CD4-positive, alpha-beta T cell (primary cell): ENCODE results near the gene FAM228A. TPM values are rescaled to one million over a fixed set of nuclear protein-coding genes. Genes with fewer than 3 reads are reported as not detected.

ENCODE experiments used
- ATAC-seq: fragments of 200-7000 bp; cut with Tn5 transposase; one replicate; pipeline ENCODE4 v1.10.0; 2022; ENCODE audit warnings: mild to moderate bottlenecking; ENCODE audit not compliant: poor library complexity
- CTCF ChIA-PET: fragments of 350-600 bp; sonication (Branson Sonifier 250); formaldehyde crosslinking; loops from one replicate; lab custom pipeline; 2021; ENCODE audit warnings: antibody characterized with exemption, inconsistent platforms; lab: Charles Lee
- POLR2A ChIA-PET: fragments of 350-600 bp; sonication (Branson Sonifier 250); formaldehyde crosslinking; loops from one replicate; lab custom pipeline; 2021; ENCODE audit warnings: antibody characterized with exemption, inconsistent platforms; lab: Charles Lee
- DNase-seq, 14 experiments: peaks; one replicate each; pipeline ENCODE4 v3.0.0-alpha.2; 2013 to 2020; ENCODE audit warnings: mixed read lengths in 2 of 14
- H3K27ac ChIP-seq, 2 donors: one replicate each; pipeline versions ENCODE4 v1.5.1 to v1.7.0; 2013; ENCODE audit warnings: low read length in 2 of 2, low read depth in 1 of 2, mild to moderate bottlenecking in 1 of 2
- H3K27me3 ChIP-seq, 2 experiments: 1 replicate in 1 of 2; 2 replicates in 1 of 2; pipeline versions ENCODE4 v1.6.1 to v1.7.0; 2013; ENCODE audit warnings: low read length in 2 of 2, control low read depth in 1 of 2, mild to moderate bottlenecking in 1 of 2, moderate library complexity in 1 of 2; ENCODE audit not compliant: insufficient read depth in 2 of 2, control insufficient read depth in 1 of 2
- H3K36me3 ChIP-seq: one replicate; pipeline ENCODE4 v1.6.1; 2013; ENCODE audit warnings: low read length, control low read depth; ENCODE audit not compliant: insufficient read depth
- H3K4me1 ChIP-seq: one replicate; pipeline ENCODE4 v1.6.1; 2013; ENCODE audit warnings: low read length, control low read depth; ENCODE audit not compliant: insufficient read depth
- H3K4me3 ChIP-seq: one replicate; pipeline ENCODE4 v1.5.1; 2013; ENCODE audit warnings: mild to moderate bottlenecking, low read length, moderate library complexity
- H3K9me3 ChIP-seq, 2 experiments: 1 replicate in 1 of 2; 2 replicates in 1 of 2; pipeline versions ENCODE4 v1.6.1 to v1.7.0; 2013; ENCODE audit warnings: low read length in 2 of 2, mild to moderate bottlenecking in 2 of 2, control low read depth in 1 of 2, moderate library complexity in 1 of 2; ENCODE audit not compliant: control insufficient read depth in 1 of 2, insufficient read depth in 1 of 2
- H3K27ac Mint-ChIP-seq: one replicate; pipeline ENCODE4 v1.8.0; 2020; ENCODE audit warnings: mixed read lengths
- H3K27me3 Mint-ChIP-seq: one replicate; pipeline ENCODE4 v1.8.0; 2021; ENCODE audit warnings: mixed read lengths
- H3K36me3 Mint-ChIP-seq: one replicate; pipeline ENCODE4 v1.8.0; 2021; ENCODE audit warnings: low read depth, mixed read lengths
- H3K4me1 Mint-ChIP-seq: one replicate; pipeline ENCODE4 v1.8.0; 2021; ENCODE audit warnings: low read depth, mixed read lengths
- H3K4me3 Mint-ChIP-seq: one replicate; pipeline ENCODE4 v1.8.0; 2020; ENCODE audit warnings: mild to moderate bottlenecking, mixed read lengths
- H3K9me3 Mint-ChIP-seq: one replicate; pipeline ENCODE4 v1.8.0; 2020; ENCODE audit warnings: mixed read lengths
- CTCF ChIP-seq: fragments of 200-600 bp; IDR thresholded peaks from one replicate; pipeline ENCODE4 v1.8.0; 2022; ENCODE audit warnings: antibody characterized with exemption, mild to moderate bottlenecking
- intact Hi-C, 2 experiments: fragments of 100-400 bp; cut with DNase I in 1 of 2; cut with micrococcal nuclease in 1 of 2; formaldehyde crosslinking; loops; one replicate each; pipeline versions ENCODE4 v1.15.1 to v1.9.0; 2023 to 2025; cut with DNase I, micrococcal nuclease
- total RNA-seq, 174 experiments: library from RNA in 2 of 174; stranded (reverse) in 2 of 174; gene quantifications; one replicate each; pipeline ENCODE4 v1.2.3 and lab custom pipeline; 2021 to 2026

The FAM228A gene
- total RNA-seq, 2 experiments from 2014 or later = 0.20 to 0.22 TPM

- H3K4me1 ChIP-seq = no peaks in the 10 kb centered on the region
- Mint-ChIP-seq H3K4me3 (no peak overlapping the region), H3K4me1 (no peaks in the 10 kb centered on the region), H3K9me3 (peaks cover 14% of the 10 kb centered on the region), H3K36me3 (peaks cover 55% of the 10 kb centered on the region), H3K27ac (no peak overlapping the region), H3K27me3 (no peaks in the 10 kb centered on the region)
- ATAC-seq (no peak), DNase-seq (no peak)
- TF ChIP-seq CTCF = no peak
- H3K36me3 ChIP-seq = no peaks in the 10 kb centered on the region
- no peak overlapping the region for H3K27ac ChIP-seq
- H3K27me3 ChIP-seq = no peaks in the 10 kb centered on the region
- intact Hi-C loops = no loop called here
- H3K9me3 ChIP-seq = peaks cover 9 to 13% of the 10 kb centered on the region in 2 experiments
- no peak overlapping the region for H3K4me3 ChIP-seq
- CTCF ChIA-PET = no interaction called here
- POLR2A ChIA-PET = no interaction called here
These were observed 27.5 kb upstream of the FAM228A start for GRCh38 chr2:24147364-24147763.

- peaks cover 0 to 8% of the 10 kb centered on the region in 2 experiments for H3K9me3 ChIP-seq
- POLR2A ChIA-PET = no interaction called here
- no peak overlapping the region for H3K4me3 ChIP-seq
- DNase-seq (no peak), ATAC-seq (no peak)
- no peaks in the 10 kb centered on the region for H3K4me1 Mint-ChIP-seq
- H3K27me3 ChIP-seq = no peaks in the 10 kb centered on the region
- H3K36me3 Mint-ChIP-seq = peaks cover 49% of the 10 kb centered on the region
- no peaks in the 10 kb centered on the region for H3K27me3 Mint-ChIP-seq
- intact Hi-C loops = no loop called here
- no peaks in the 10 kb centered on the region for H3K4me1 ChIP-seq
- H3K4me3 Mint-ChIP-seq = no peak overlapping the region
- H3K9me3 Mint-ChIP-seq = peaks cover 6% of the 10 kb centered on the region
- CTCF ChIA-PET = no interaction called here
- H3K27ac Mint-ChIP-seq = no peak overlapping the region
- TF ChIP-seq CTCF = no peak
- no peak overlapping the region for H3K27ac ChIP-seq
- no peaks in the 10 kb centered on the region for H3K36me3 ChIP-seq
These were observed 22.2 kb upstream of the FAM228A start for GRCh38 chr2:24152413-24153197.

GRCh38 chr2:24153478-24153877, 21.4 kb upstream of the FAM228A start:
- Histone ChIP-seq H3K4me1 (no peaks in the 10 kb centered on the region), H3K27me3 (no peaks in the 10 kb centered on the region), H3K36me3 (no peaks in the 10 kb centered on the region), H3K4me3 (no peak overlapping the region), H3K9me3 (no peaks in the 10 kb centered on the region), H3K27ac (no peak overlapping the region)
- Mint-ChIP-seq H3K36me3 (peaks cover 44% of the 10 kb centered on the region), H3K4me3 (no peak overlapping the region), H3K9me3 (peaks cover 2% of the 10 kb centered on the region), H3K27me3 (no peaks in the 10 kb centered on the region), H3K4me1 (no peaks in the 10 kb centered on the region), H3K27ac (no peak overlapping the region)
- DNase-seq (no peak), ATAC-seq (no peak)
- no peak for TF ChIP-seq CTCF
- intact Hi-C loops = no loop called here
- ChIA-PET CTCF (no interaction called here), POLR2A (no interaction called here)
